ENCODE measurements around the gene THOC1.

Gene THOC1

DNA sequence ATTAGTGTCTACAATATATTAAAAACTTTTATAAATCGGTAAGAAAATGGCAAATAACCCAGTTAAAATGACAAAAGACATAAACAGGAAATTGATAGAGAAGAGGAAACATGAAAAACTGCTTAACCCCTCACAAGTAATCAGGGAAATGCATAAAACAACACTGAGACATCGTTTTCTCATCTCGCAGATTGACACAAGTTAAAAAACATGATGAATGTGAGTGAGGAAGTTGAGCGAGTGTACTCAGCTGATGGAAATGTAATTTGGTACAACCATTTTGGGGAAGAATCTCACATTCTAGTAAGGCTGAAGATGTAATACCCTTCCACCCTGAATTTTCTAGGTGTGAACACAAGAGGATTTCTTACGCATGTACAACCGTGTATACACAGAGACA, 18.0 kb upstream of the THOC1 start:
- H3K27ac ChIP-seq (ENCODE audit: low read length, poor library complexity, severe bottlenecking) = no peak overlapping the region
- H2BK12ac ChIP-seq (ENCODE audit: low read length in 2 of 2) = no peak overlapping the region
- no peak overlapping the region for H2BK5ac ChIP-seq (ENCODE audit: low read depth, low read length, poor library complexity, severe bottlenecking)

DNA sequence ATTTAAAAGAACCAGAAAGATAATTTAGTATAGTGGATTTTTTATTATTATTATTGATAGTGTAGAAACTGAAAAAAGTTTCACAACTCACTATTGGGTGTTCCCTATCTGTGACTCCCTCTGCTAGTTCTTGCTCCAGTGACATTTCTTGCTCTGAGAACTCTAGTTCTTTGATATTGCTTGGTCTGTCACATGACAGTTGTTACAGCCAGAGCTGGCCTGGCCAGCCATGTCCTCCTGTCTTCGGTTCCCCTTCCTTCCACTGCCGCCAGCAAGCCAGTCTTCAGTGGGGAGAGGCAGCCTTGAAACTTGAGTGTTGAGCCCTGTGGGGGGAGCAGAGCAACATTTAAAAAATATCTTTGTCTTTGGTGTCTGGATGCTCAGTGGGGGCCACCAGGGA, 7.6 kb upstream of the THOC1 start:
- Histone ChIP-seq H3K79me1 (replicated peaks; ENCODE audit: low read length, poor library complexity, severe bottlenecking) (no peaks in the 10 kb centered on the region), H3K9me3 (ENCODE audit: control insufficient read depth, low read length) (no peaks in the 10 kb centered on the region), H2AK5ac (ENCODE audit: low read length, severe bottlenecking) (no peak overlapping the region), H3K14ac (ENCODE audit: low read length in 2 of 2) (no peak overlapping the region), H3K36me3 (ENCODE audit: control insufficient read depth in 1 of 2, insufficient read depth in 2 of 2, low read depth in 1 of 2, low read length in 2 of 2) (no peaks in the 10 kb centered on the region), H4K91ac (ENCODE audit: low read length) (no peak overlapping the region), H3K4me1 (ENCODE audit: control insufficient read depth, insufficient read depth, low read depth, low read length) (no peaks in the 10 kb centered on the region), H3K23ac (ENCODE audit: low read length in 2 of 2) (no peak overlapping the region), H3K18ac (ENCODE audit: low read depth in 1 of 2, low read length in 2 of 2) (no peak overlapping the region), H3K9ac (ENCODE audit: low read length) (no peak overlapping the region), H3K4me3 (ENCODE audit: insufficient read depth in 1 of 2, low read depth in 1 of 2, low read length in 2 of 2) (no peak overlapping the region), H4K8ac (ENCODE audit: low read length) (no peak overlapping the region), H3K27ac (ENCODE audit: low read length, poor library complexity, severe bottlenecking) (no peak overlapping the region), H2AFZ (ENCODE audit: low read depth, low read length) (no peak overlapping the region), H2BK120ac (ENCODE audit: low read depth, low read length) (no peak overlapping the region), H3K27me3 (ENCODE audit: control insufficient read depth in 1 of 2, insufficient read depth in 1 of 2, low read length in 2 of 2) (no peaks in the 10 kb centered on the region), H3K4ac (ENCODE audit: low read depth in 1 of 2, low read length in 2 of 2) (no peak overlapping the region), H2BK12ac (ENCODE audit: low read length in 2 of 2) (no peak overlapping the region), H3K4me2 (ENCODE audit: low read length, poor library complexity, severe bottlenecking) (no peak overlapping the region), H2BK15ac (ENCODE audit: low read depth, poor library complexity, severe bottlenecking) (no peak overlapping the region), H2BK5ac (ENCODE audit: low read depth, low read length, poor library complexity, severe bottlenecking) (no peak overlapping the region)
- no peak for DNase-seq
- 100% methylated on average over 2 of the region's 2 CpGs for WGBS

More for the DNA sequence above, 18.0 kb upstream of the THOC1 start:
- Histone ChIP-seq H2BK120ac (ENCODE audit: low read depth, low read length) (no peak overlapping the region), H3K36me3 (ENCODE audit: control insufficient read depth in 1 of 2, insufficient read depth in 2 of 2, low read depth in 1 of 2, low read length in 2 of 2) (no peaks in the 10 kb centered on the region), H3K4me1 (ENCODE audit: control insufficient read depth, insufficient read depth, low read depth, low read length) (no peaks in the 10 kb centered on the region), H3K18ac (ENCODE audit: low read depth in 1 of 2, low read length in 2 of 2) (no peak overlapping the region), H4K8ac (ENCODE audit: low read length) (no peak overlapping the region), H3K79me1 (replicated peaks; ENCODE audit: low read length, poor library complexity, severe bottlenecking) (no peaks in the 10 kb centered on the region), H3K9me3 (ENCODE audit: control insufficient read depth, low read length) (no peaks in the 10 kb centered on the region), H3K9ac (ENCODE audit: low read length) (peak overlapping the region; percentile 52), H3K4ac (ENCODE audit: low read depth in 1 of 2, low read length in 2 of 2) (no peak overlapping the region), H3K4me2 (ENCODE audit: low read length, poor library complexity, severe bottlenecking) (no peak overlapping the region), H3K4me3 (ENCODE audit: insufficient read depth in 1 of 2, low read depth in 1 of 2, low read length in 2 of 2) (no peak overlapping the region), H2BK15ac (ENCODE audit: low read depth, poor library complexity, severe bottlenecking) (no peak overlapping the region), H3K23ac (ENCODE audit: low read length in 2 of 2) (no peak overlapping the region), H4K91ac (ENCODE audit: low read length) (no peak overlapping the region), H3K27me3 (ENCODE audit: control insufficient read depth in 1 of 2, insufficient read depth in 1 of 2, low read length in 2 of 2) (no peaks in the 10 kb centered on the region), H2AK5ac (ENCODE audit: low read length, severe bottlenecking) (no peak overlapping the region), H3K14ac (ENCODE audit: low read length in 2 of 2) (no peak overlapping the region), H2AFZ (ENCODE audit: low read depth, low read length) (no peak overlapping the region)
- DNase-seq = no peak
- WGBS = 86% methylated on average over 5 of the region's 6 CpGs

DNA sequence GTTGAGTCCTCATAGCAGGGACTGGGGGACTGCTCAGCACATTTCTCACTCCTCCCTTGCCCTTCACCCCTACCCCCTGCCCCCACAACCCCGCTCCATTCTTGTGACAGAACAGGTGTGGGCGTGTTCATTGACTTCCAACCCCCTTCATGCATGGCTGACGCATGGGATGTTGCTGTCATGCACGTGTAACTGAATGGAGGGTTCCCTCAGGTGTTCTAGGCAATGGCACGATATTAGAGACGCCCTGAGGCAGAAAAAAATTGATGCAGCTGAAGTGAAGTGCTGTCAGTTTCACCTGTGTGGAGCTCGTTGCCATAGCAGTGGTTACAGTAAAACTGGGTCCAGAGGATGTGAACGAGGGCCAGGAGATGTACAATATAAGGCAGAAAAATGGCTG, 6.5 kb upstream of the THOC1 start:
- H2BK12ac ChIP-seq (ENCODE audit: low read length in 2 of 2) = no peak overlapping the region
- H2AK5ac ChIP-seq (ENCODE audit: low read length, severe bottlenecking) = no peak overlapping the region
- no peaks in the 10 kb centered on the region for H3K4me1 ChIP-seq (ENCODE audit: control insufficient read depth, insufficient read depth, low read depth, low read length)
- no peak overlapping the region for H3K4me2 ChIP-seq (ENCODE audit: low read length, poor library complexity, severe bottlenecking)
- H3K18ac ChIP-seq (ENCODE audit: low read depth in 1 of 2, low read length in 2 of 2) = no peak overlapping the region
- H2BK15ac ChIP-seq (ENCODE audit: low read depth, poor library complexity, severe bottlenecking) = no peak overlapping the region
- H3K9me3 ChIP-seq (ENCODE audit: control insufficient read depth, low read length) = no peaks in the 10 kb centered on the region
- H3K79me1 ChIP-seq (replicated peaks; ENCODE audit: low read length, poor library complexity, severe bottlenecking) = peaks cover 1% of the 10 kb centered on the region
- no peak overlapping the region for H3K27ac ChIP-seq (ENCODE audit: low read length, poor library complexity, severe bottlenecking)
- H3K4ac ChIP-seq (ENCODE audit: low read depth in 1 of 2, low read length in 2 of 2) = no peak overlapping the region
- DNase-seq = no peak
- H3K14ac ChIP-seq (ENCODE audit: low read length in 2 of 2) = no peak overlapping the region
- no peak overlapping the region for H4K91ac ChIP-seq (ENCODE audit: low read length)
- H2AFZ ChIP-seq (ENCODE audit: low read depth, low read length) = no peak overlapping the region
- H3K9ac ChIP-seq (ENCODE audit: low read length) = no peak overlapping the region
- H4K8ac ChIP-seq (ENCODE audit: low read length) = no peak overlapping the region
- no peak overlapping the region for H3K4me3 ChIP-seq (ENCODE audit: insufficient read depth in 1 of 2, low read depth in 1 of 2, low read length in 2 of 2)
- no peak overlapping the region for H3K23ac ChIP-seq (ENCODE audit: low read length in 2 of 2)
- 86% methylated on average over 7 of the region's 8 CpGs for WGBS
- no peaks in the 10 kb centered on the region for H3K27me3 ChIP-seq (ENCODE audit: control insufficient read depth in 1 of 2, insufficient read depth in 1 of 2, low read length in 2 of 2)
- no peak overlapping the region for H2BK120ac ChIP-seq (ENCODE audit: low read depth, low read length)
- no peaks in the 10 kb centered on the region for H3K36me3 ChIP-seq (ENCODE audit: control insufficient read depth in 1 of 2, insufficient read depth in 2 of 2, low read depth in 1 of 2, low read length in 2 of 2)
- no peak overlapping the region for H2BK5ac ChIP-seq (ENCODE audit: low read depth, low read length, poor library complexity, severe bottlenecking)

DNA sequence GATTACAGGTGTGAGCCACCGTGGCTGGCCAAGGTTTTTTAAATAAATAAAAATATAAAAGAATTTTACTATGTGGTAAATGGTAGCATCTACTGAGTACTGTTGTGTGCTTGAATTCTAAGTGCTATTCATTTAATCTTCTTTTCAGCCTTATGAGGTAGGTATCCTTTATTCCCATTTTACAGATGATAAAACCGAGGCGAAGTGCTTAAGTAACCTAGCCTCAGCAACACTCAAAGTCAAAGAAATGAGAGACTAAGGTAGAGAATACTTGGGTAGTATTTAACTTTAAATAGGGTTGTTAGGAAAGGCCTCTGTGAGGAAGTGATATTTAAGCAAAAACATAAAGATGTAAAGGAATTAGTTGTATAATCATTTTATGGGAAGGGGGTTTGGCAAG, 5.7 kb upstream of the THOC1 start:
- Histone ChIP-seq H3K18ac (ENCODE audit: low read depth in 1 of 2, low read length in 2 of 2) (no peak overlapping the region), H3K27ac (ENCODE audit: low read length, poor library complexity, severe bottlenecking) (no peak overlapping the region), H4K8ac (ENCODE audit: low read length) (no peak overlapping the region), H2BK12ac (ENCODE audit: low read length in 2 of 2) (no peak overlapping the region), H3K4me3 (ENCODE audit: insufficient read depth in 1 of 2, low read depth in 1 of 2, low read length in 2 of 2) (no peak overlapping the region), H3K36me3 (ENCODE audit: control insufficient read depth in 1 of 2, insufficient read depth in 2 of 2, low read depth in 1 of 2, low read length in 2 of 2) (no peaks in the 10 kb centered on the region), H3K4ac (ENCODE audit: low read depth in 1 of 2, low read length in 2 of 2) (no peak overlapping the region), H2AFZ (ENCODE audit: low read depth, low read length) (no peak overlapping the region), H3K4me1 (ENCODE audit: control insufficient read depth, insufficient read depth, low read depth, low read length) (peaks cover 4% of the 10 kb centered on the region), H2BK5ac (ENCODE audit: low read depth, low read length, poor library complexity, severe bottlenecking) (no peak overlapping the region), H2BK120ac (ENCODE audit: low read depth, low read length) (no peak overlapping the region), H4K91ac (ENCODE audit: low read length) (no peak overlapping the region), H2AK5ac (ENCODE audit: low read length, severe bottlenecking) (no peak overlapping the region), H2BK15ac (ENCODE audit: low read depth, poor library complexity, severe bottlenecking) (no peak overlapping the region), H3K23ac (ENCODE audit: low read length in 2 of 2) (no peak overlapping the region), H3K4me2 (ENCODE audit: low read length, poor library complexity, severe bottlenecking) (no peak overlapping the region), H3K27me3 (ENCODE audit: control insufficient read depth in 1 of 2, insufficient read depth in 1 of 2, low read length in 2 of 2) (no peaks in the 10 kb centered on the region), H3K14ac (ENCODE audit: low read length in 2 of 2) (no peak overlapping the region), H3K9me3 (ENCODE audit: control insufficient read depth, low read length) (no peaks in the 10 kb centered on the region), H3K9ac (ENCODE audit: low read length) (no peak overlapping the region), H3K79me1 (replicated peaks; ENCODE audit: low read length, poor library complexity, severe bottlenecking) (peaks cover 7% of the 10 kb centered on the region)
- WGBS = no CpG with 5 or more reads among the region's 3 CpGs
- no peak for DNase-seq
